Naive thymus-derived CD8-positive, alpha-beta T cell (primary cell): Measurements from ENCODE around the gene TCERG1L. TPM values are rescaled to one million over a fixed set of nuclear protein-coding genes. Genes with fewer than 3 reads are reported as not detected.
A peak's percentile ranks its signal among the peaks of the same experiment; 100 is the strongest.

Experiments
- ATAC-seq, 2 donors: fragments of 150-1000 bp; cut with Tn5 transposase in 1 of 2; sonication (Bioruptor Pico), chemical (Tn5 transposase) in 1 of 2; 1 replicate in 1 of 2; 2 replicates in 1 of 2; pipeline ENCODE4 v1.10.0; 2021; ENCODE audit warnings: mild to moderate bottlenecking in 2 of 2, moderate library complexity in 2 of 2
- POLR2A ChIA-PET: fragments of 350-600 bp; sonication (Branson Sonifier 250); formaldehyde crosslinking; loops from one replicate; lab custom pipeline; 2021; ENCODE audit warnings: antibody characterized with exemption; lab: Charles Lee
- DNase-seq, 10 donors: peaks; one replicate each; pipeline versions ENCODE4 v3.0.0 to v3.0.0-alpha.2; 2020 to 2022
- H3K27ac Mint-ChIP-seq, 10 donors: one replicate each; pipeline ENCODE4 v1.8.0; 2020 to 2022; ENCODE audit warnings: mild to moderate bottlenecking in 10 of 10, mixed read lengths in 10 of 10, moderate library complexity in 4 of 10, inconsistent platforms in 1 of 10
- H3K27me3 Mint-ChIP-seq, 5 donors: one replicate each; pipeline ENCODE4 v1.8.0; 2021 to 2022; ENCODE audit warnings: mixed read lengths in 5 of 5
- H3K36me3 Mint-ChIP-seq, 3 donors: one replicate each; pipeline ENCODE4 v1.8.0; 2020 to 2022; ENCODE audit warnings: mixed read lengths in 3 of 3, mild to moderate bottlenecking in 2 of 3, inconsistent platforms in 1 of 3
- H3K4me1 Mint-ChIP-seq, 4 donors: one replicate each; pipeline ENCODE4 v1.8.0; 2021 to 2022; ENCODE audit warnings: mixed read lengths in 4 of 4
- H3K4me3 Mint-ChIP-seq, 10 donors: one replicate each; pipeline ENCODE4 v1.8.0; 2020 to 2022; ENCODE audit warnings: mild to moderate bottlenecking in 10 of 10, mixed read lengths in 10 of 10, moderate library complexity in 6 of 10, inconsistent platforms in 1 of 10
- H3K9me3 Mint-ChIP-seq, 9 donors: one replicate each; pipeline ENCODE4 v1.8.0; 2020 to 2022; ENCODE audit warnings: mixed read lengths in 9 of 9, mild to moderate bottlenecking in 3 of 9, inconsistent platforms in 1 of 9, moderate library complexity in 1 of 9
- polyA plus RNA-seq, 3 donors: library from polyadenylated mRNA; unstranded; fragments of 300-500 nt; fragmentation: Illumina TruSeq; gene quantifications; one replicate each; pipeline ENCODE4 v1.2.3, GENCODE V29; 2021
- total RNA-seq, 8 experiments: library from RNA in 2 of 8; stranded (reverse) in 2 of 8; gene quantifications; one replicate each; pipeline ENCODE4 v1.2.3 and lab custom pipeline; 2021 to 2026

TCERG1L gene
- total and polyA plus RNA-seq, 5 experiments from 2014 or later = 0.14 to 0.27 TPM; not detected in 3

- POLR2A ChIA-PET = no interaction called here
- Mint-ChIP-seq H3K27me3 (peaks cover 0 to 8% (median 0%) of the 10 kb centered on the region in 5 donors), H3K9me3 (no peaks in the 10 kb centered on the region), H3K36me3 (no peaks in the 10 kb centered on the region), H3K4me1 (peaks cover 0 to 17% (median 2%) of the 10 kb centered on the region in 4 donors), H3K4me3 (no peak overlapping the region), H3K27ac (no peak overlapping the region)
- ATAC-seq = no peak
- peak in 1 of 10 donors; percentile 4 for DNase-seq
These were observed 219.1 kb downstream of the TCERG1L start for GRCh38 chr10:131092386-131092785.

GRCh38 chr10:131091682-131092081, 219.8 kb downstream of the TCERG1L start:
- Mint-ChIP-seq H3K4me1 (peaks cover 0 to 17% (median 2%) of the 10 kb centered on the region in 4 donors), H3K9me3 (no peaks in the 10 kb centered on the region), H3K36me3 (no peaks in the 10 kb centered on the region), H3K27me3 (peaks cover 0 to 8% (median 0%) of the 10 kb centered on the region in 5 donors), H3K4me3 (no peak overlapping the region), H3K27ac (no peak overlapping the region)
- DNase-seq (peak in 1 of 10 donors; percentile 41), ATAC-seq (no peak)
- POLR2A ChIA-PET = no interaction called here

GRCh38 chr10:131090761-131091661, 220.5 kb downstream of the TCERG1L start:
- DNase-seq = peak in 1 of 10 donors; percentile 52
- no peak overlapping the region for H3K4me3 Mint-ChIP-seq
- peaks cover 0 to 17% (median 2%) of the 10 kb centered on the region in 4 donors for H3K4me1 Mint-ChIP-seq
- ATAC-seq = peak in 1 of 2 donors; percentile 57
- H3K27ac Mint-ChIP-seq = peak overlapping the region in 2 of 10 donors; percentile 34 to 44
- POLR2A ChIA-PET = no interaction called here
- H3K27me3 Mint-ChIP-seq = peaks cover 0 to 8% (median 0%) of the 10 kb centered on the region in 5 donors
- H3K9me3 Mint-ChIP-seq = no peaks in the 10 kb centered on the region
- no peaks in the 10 kb centered on the region for H3K36me3 Mint-ChIP-seq

- POLR2A ChIA-PET = no interaction called here
- H3K9me3 Mint-ChIP-seq = peaks cover 0 to 2% (median 0%) of the 10 kb centered on the region in 9 donors
- H3K36me3 Mint-ChIP-seq = no peaks in the 10 kb centered on the region
- no peak overlapping the region for H3K4me3 Mint-ChIP-seq
- peaks cover 0 to 26% (median 3%) of the 10 kb centered on the region in 4 donors for H3K4me1 Mint-ChIP-seq
- no peak for ATAC-seq
- DNase-seq = peak in 1 of 10 donors; percentile 36
- H3K27ac Mint-ChIP-seq = no peak overlapping the region
- peaks cover 0 to 13% (median 0%) of the 10 kb centered on the region in 5 donors for H3K27me3 Mint-ChIP-seq
These were observed 221.7 kb downstream of the TCERG1L start for GRCh38 chr10:131089861-131090260.

GRCh38 chr10:131089150-131089549, 222.4 kb downstream of the TCERG1L start:
- H3K4me3 Mint-ChIP-seq = peak overlapping the region in 1 of 10 donors; percentile 22
- POLR2A ChIA-PET = no interaction called here
- peak overlapping the region in 1 of 10 donors; percentile 82 for H3K27ac Mint-ChIP-seq

GRCh38 chr10:131088619-131089018, 222.9 kb downstream of the TCERG1L start:
- no peak for ATAC-seq
- DNase-seq = peak in 1 of 10 donors; percentile 59
- Mint-ChIP-seq H3K36me3 (no peaks in the 10 kb centered on the region), H3K9me3 (peaks cover 0 to 2% (median 0%) of the 10 kb centered on the region in 9 donors), H3K27me3 (peaks cover 0 to 14% (median 0%) of the 10 kb centered on the region in 5 donors), H3K4me3 (no peak overlapping the region), H3K27ac (peak overlapping the region in 1 of 10 donors; percentile 82), H3K4me1 (peaks cover 1 to 34% (median 8%) of the 10 kb centered on the region in 4 donors)
- POLR2A ChIA-PET = no interaction called here

More at GRCh38 chr10:131089150-131089549, 222.4 kb downstream of the TCERG1L start:
- H3K4me1 Mint-ChIP-seq = peaks cover 0 to 29% (median 3%) of the 10 kb centered on the region in 4 donors
- ATAC-seq (no peak), DNase-seq (peak in 1 of 10 donors; percentile 36)
- no peaks in the 10 kb centered on the region for H3K36me3 Mint-ChIP-seq
- peaks cover 0 to 2% (median 0%) of the 10 kb centered on the region in 9 donors for H3K9me3 Mint-ChIP-seq
- H3K27me3 Mint-ChIP-seq = peaks cover 0 to 13% (median 0%) of the 10 kb centered on the region in 5 donors

- Mint-ChIP-seq H3K36me3 (no peaks in the 10 kb centered on the region), H3K4me1 (peaks cover 4 to 43% (median 16%) of the 10 kb centered on the region in 4 donors), H3K4me3 (no peak overlapping the region), H3K27me3 (peaks cover 0 to 16% (median 0%) of the 10 kb centered on the region in 5 donors), H3K27ac (no peak overlapping the region), H3K9me3 (peaks cover 0 to 2% (median 0%) of the 10 kb centered on the region in 9 donors)
- no peak for ATAC-seq
- DNase-seq = peak in 1 of 10 donors; percentile 46
- POLR2A ChIA-PET = no interaction called here
These were observed 223.9 kb downstream of the TCERG1L start for GRCh38 chr10:131087464-131088215.

GRCh38 chr10:131086511-131086910, 225.0 kb downstream of the TCERG1L start:
- no peak overlapping the region for H3K27ac Mint-ChIP-seq
- POLR2A ChIA-PET = no interaction called here
- ATAC-seq (no peak), DNase-seq (peak in 1 of 10 donors; percentile 62)
- peaks cover 5 to 45% (median 19%) of the 10 kb centered on the region in 4 donors for H3K4me1 Mint-ChIP-seq
- H3K36me3 Mint-ChIP-seq = no peaks in the 10 kb centered on the region
- H3K4me3 Mint-ChIP-seq = no peak overlapping the region
- H3K27me3 Mint-ChIP-seq = peaks cover 0 to 13% (median 0%) of the 10 kb centered on the region in 5 donors
- peaks cover 0 to 2% (median 0%) of the 10 kb centered on the region in 9 donors for H3K9me3 Mint-ChIP-seq

GRCh38 chr10:131086094-131086493, 225.4 kb downstream of the TCERG1L start:
- Mint-ChIP-seq H3K4me1 (peaks cover 9 to 46% (median 22%) of the 10 kb centered on the region in 4 donors), H3K27me3 (peaks cover 0 to 12% (median 0%) of the 10 kb centered on the region in 5 donors), H3K36me3 (no peaks in the 10 kb centered on the region), H3K9me3 (peaks cover 0 to 2% (median 0%) of the 10 kb centered on the region in 9 donors), H3K27ac (no peak overlapping the region), H3K4me3 (no peak overlapping the region)
- POLR2A ChIA-PET = no interaction called here
- ATAC-seq = no peak
- no peak for DNase-seq

GRCh38 chr10:131085091-131085860, 226.2 kb downstream of the TCERG1L start:
- DNase-seq = peak in 1 of 10 donors; percentile 26
- H3K4me3 Mint-ChIP-seq = peak overlapping the region in 3 of 10 donors; percentile 9 to 22 (median 22)
- peak overlapping the region in 3 of 10 donors; percentile 6 to 68 (median 52) for H3K27ac Mint-ChIP-seq
- H3K4me1 Mint-ChIP-seq = peaks cover 12 to 44% (median 26%) of the 10 kb centered on the region in 4 donors
- peaks cover 0 to 2% (median 0%) of the 10 kb centered on the region in 9 donors for H3K9me3 Mint-ChIP-seq
- POLR2A ChIA-PET = no interaction called here
- H3K27me3 Mint-ChIP-seq = peaks cover 0 to 9% (median 0%) of the 10 kb centered on the region in 5 donors
- peak in 1 of 2 donors; percentile 62 for ATAC-seq
- no peaks in the 10 kb centered on the region for H3K36me3 Mint-ChIP-seq

- Mint-ChIP-seq H3K27me3 (peaks cover 0 to 8% (median 0%) of the 10 kb centered on the region in 5 donors), H3K27ac (no peak overlapping the region), H3K4me1 (peaks cover 12 to 46% (median 26%) of the 10 kb centered on the region in 4 donors), H3K36me3 (no peaks in the 10 kb centered on the region), H3K4me3 (peak overlapping the region in 1 of 10 donors; percentile 22), H3K9me3 (peaks cover 0 to 2% (median 0%) of the 10 kb centered on the region in 9 donors)
- POLR2A ChIA-PET = no interaction called here
- DNase-seq (peak in 1 of 10 donors; percentile 36), ATAC-seq (no peak)
These were observed 226.8 kb downstream of the TCERG1L start for GRCh38 chr10:131084791-131085090.
